ENCODE measurements around the gene TEX22.
A peak's percentile ranks its signal among the peaks of the same experiment; 100 is the strongest.

The TEX22 gene

GRCh38 chr14:105380756-105381155 is 17.6 kb upstream of the TEX22 start:
- no peak overlapping the region for H3K18ac ChIP-seq (ENCODE audit: low read length)
- no peak overlapping the region for H3K4ac ChIP-seq (ENCODE audit: low read length)
- no peak overlapping the region for H2BK12ac ChIP-seq (ENCODE audit: low read length)
- no peaks in the 10 kb centered on the region for H3K4me1 ChIP-seq (ENCODE audit: control insufficient read depth in 2 of 2, insufficient read depth in 1 of 2, low read depth in 1 of 2, low read length in 2 of 2)
- H4K8ac ChIP-seq (ENCODE audit: low read depth, low read length), result peak overlapping the region; percentile 52
- no peaks in the 10 kb centered on the region for H3K27me3 ChIP-seq (ENCODE audit: control insufficient read depth in 3 of 3, insufficient read depth in 3 of 3, low read depth in 1 of 3, low read length in 3 of 3)
- no peak overlapping the region for H4K91ac ChIP-seq (ENCODE audit: low read depth, low read length, poor library complexity)
- peaks cover 8% of the 10 kb centered on the region for H3K79me1 ChIP-seq (ENCODE audit: low read depth, low read length)
- no peak overlapping the region for H2AFZ ChIP-seq (ENCODE audit: low read length)
- no CpG with 5 or more reads among the region's 19 CpGs for WGBS, 2 donors (ENCODE audit: extremely low coverage in 2 of 2, insufficient read length in 2 of 2, insufficient replicate concordance in 1 of 2)
- no peak for DNase-seq (ENCODE audit: low spot score)
- H3K23ac ChIP-seq (ENCODE audit: low read depth, low read length, poor library complexity), result no peak overlapping the region
- no peak overlapping the region for H3K4me3 ChIP-seq (ENCODE audit: low read length in 2 of 2)
- H3K27ac ChIP-seq (replicated peaks; ENCODE audit: low read length), result no peak overlapping the region
- H3K14ac ChIP-seq (ENCODE audit: low read length), result no peak overlapping the region
- H2AK5ac ChIP-seq (ENCODE audit: low read depth, low read length), result peak overlapping the region; percentile 61
- H3K4me2 ChIP-seq (ENCODE audit: insufficient read depth, low read length, poor library complexity, severe bottlenecking), result peak overlapping the region; percentile 2
- H2BK15ac ChIP-seq (ENCODE audit: low read length), result no peak overlapping the region
- no peak overlapping the region for H2BK5ac ChIP-seq (ENCODE audit: low read length)
- peaks cover 11 to 56% of the 10 kb centered on the region in 2 donors for H3K36me3 ChIP-seq (replicated peaks in 1 of 2; ENCODE audit: control insufficient read depth in 2 of 2, insufficient read depth in 2 of 2, low read length in 2 of 2)
- H3K9me3 ChIP-seq (replicated peaks in 1 of 2; ENCODE audit: control insufficient read depth in 2 of 2, insufficient read depth in 1 of 2, low read depth in 1 of 2, low read length in 2 of 2), result no peaks in the 10 kb centered on the region
- H3K9ac ChIP-seq (ENCODE audit: low read depth, low read length, poor library complexity), result peak overlapping the region; percentile 21
- H2BK120ac ChIP-seq (ENCODE audit: low read depth, low read length), result no peak overlapping the region

- Histone ChIP-seq H3K27me3 (ENCODE audit: control insufficient read depth in 3 of 3, insufficient read depth in 3 of 3, low read depth in 1 of 3, low read length in 3 of 3) (no peaks in the 10 kb centered on the region), H2AK5ac (ENCODE audit: low read depth, low read length) (no peak overlapping the region), H2AFZ (ENCODE audit: low read length) (no peak overlapping the region), H3K27ac (replicated peaks; ENCODE audit: low read length) (no peak overlapping the region), H3K9me3 (replicated peaks in 1 of 2; ENCODE audit: control insufficient read depth in 2 of 2, insufficient read depth in 1 of 2, low read depth in 1 of 2, low read length in 2 of 2) (no peaks in the 10 kb centered on the region), H3K4me2 (ENCODE audit: insufficient read depth, low read length, poor library complexity, severe bottlenecking) (no peak overlapping the region), H3K23ac (ENCODE audit: low read depth, low read length, poor library complexity) (no peak overlapping the region), H3K9ac (ENCODE audit: low read depth, low read length, poor library complexity) (peak overlapping the region; percentile 9), H4K91ac (ENCODE audit: low read depth, low read length, poor library complexity) (no peak overlapping the region), H3K36me3 (replicated peaks in 1 of 2; ENCODE audit: control insufficient read depth in 2 of 2, insufficient read depth in 2 of 2, low read length in 2 of 2) (peaks cover 11 to 63% of the 10 kb centered on the region in 2 donors), H4K8ac (ENCODE audit: low read depth, low read length) (no peak overlapping the region), H3K14ac (ENCODE audit: low read length) (peak overlapping the region; percentile 39), H2BK15ac (ENCODE audit: low read length) (no peak overlapping the region), H3K4me3 (ENCODE audit: low read length in 2 of 2) (peak overlapping the region in 1 of 2 donors; percentile 4), H2BK120ac (ENCODE audit: low read depth, low read length) (no peak overlapping the region), H3K79me1 (ENCODE audit: low read depth, low read length) (peaks cover 4% of the 10 kb centered on the region), H3K18ac (ENCODE audit: low read length) (no peak overlapping the region), H3K4ac (ENCODE audit: low read length) (no peak overlapping the region), H3K4me1 (ENCODE audit: control insufficient read depth in 2 of 2, insufficient read depth in 1 of 2, low read depth in 1 of 2, low read length in 2 of 2) (no peaks in the 10 kb centered on the region), H2BK5ac (ENCODE audit: low read length) (peak overlapping the region; percentile 75), H2BK12ac (ENCODE audit: low read length) (no peak overlapping the region)
- no CpG with 5 or more reads among the region's 27 CpGs for WGBS, 2 donors (ENCODE audit: extremely low coverage in 2 of 2, insufficient read length in 2 of 2, insufficient replicate concordance in 1 of 2)
- no peak for DNase-seq (ENCODE audit: low spot score)
Measured at GRCh38 chr14:105381446-105382342, 16.6 kb upstream of the TEX22 start.

- Histone ChIP-seq H3K4me1 (ENCODE audit: control insufficient read depth in 2 of 2, insufficient read depth in 1 of 2, low read depth in 1 of 2, low read length in 2 of 2) (no peaks in the 10 kb centered on the region), H2BK12ac (ENCODE audit: low read length) (no peak overlapping the region), H4K91ac (ENCODE audit: low read depth, low read length, poor library complexity) (no peak overlapping the region), H2AFZ (ENCODE audit: low read length) (no peak overlapping the region), H2AK5ac (ENCODE audit: low read depth, low read length) (no peak overlapping the region), H3K4ac (ENCODE audit: low read length) (no peak overlapping the region), H2BK5ac (ENCODE audit: low read length) (peak overlapping the region; percentile 82), H3K4me3 (ENCODE audit: low read length in 2 of 2) (no peak overlapping the region), H3K27me3 (ENCODE audit: control insufficient read depth in 3 of 3, insufficient read depth in 3 of 3, low read depth in 1 of 3, low read length in 3 of 3) (no peaks in the 10 kb centered on the region), H3K79me1 (ENCODE audit: low read depth, low read length) (peaks cover 5% of the 10 kb centered on the region), H3K23ac (ENCODE audit: low read depth, low read length, poor library complexity) (no peak overlapping the region), H3K9me3 (replicated peaks in 1 of 2; ENCODE audit: control insufficient read depth in 2 of 2, insufficient read depth in 1 of 2, low read depth in 1 of 2, low read length in 2 of 2) (no peaks in the 10 kb centered on the region), H2BK15ac (ENCODE audit: low read length) (peak overlapping the region; percentile 11), H4K8ac (ENCODE audit: low read depth, low read length) (no peak overlapping the region), H3K27ac (replicated peaks; ENCODE audit: low read length) (no peak overlapping the region), H3K18ac (ENCODE audit: low read length) (no peak overlapping the region), H3K36me3 (replicated peaks in 1 of 2; ENCODE audit: control insufficient read depth in 2 of 2, insufficient read depth in 2 of 2, low read length in 2 of 2) (peaks cover 11 to 72% of the 10 kb centered on the region in 2 donors), H2BK120ac (ENCODE audit: low read depth, low read length) (no peak overlapping the region), H3K9ac (ENCODE audit: low read depth, low read length, poor library complexity) (no peak overlapping the region), H3K14ac (ENCODE audit: low read length) (peak overlapping the region; percentile 21), H3K4me2 (ENCODE audit: insufficient read depth, low read length, poor library complexity, severe bottlenecking) (no peak overlapping the region)
- no CpG with 5 or more reads among the region's 26 CpGs for WGBS, 2 donors (ENCODE audit: extremely low coverage in 2 of 2, insufficient read length in 2 of 2, insufficient replicate concordance in 1 of 2)
- no peak for DNase-seq (ENCODE audit: low spot score)
Measured at GRCh38 chr14:105382343-105383082, 15.8 kb upstream of the TEX22 start.
